RCC 7860 (cell line): ENCODE measurements around the gene ABL2.
"Not testable (repeated sequence)": the region's sequence is repeated elsewhere in the genome, so short reads cannot be mapped to it uniquely, and the experiment has no call there.

Experiments used
- DNase-seq: peaks from one replicate; pipeline ENCODE4 v3.0.0-alpha.2; 2015; ENCODE audit warnings: low spot score
- FAIRE-seq: peaks from 2 replicates; lab custom pipeline; 2012; peaks lifted over from hg19 to GRCh38; lab: Jason Lieb, UNC

Gene ABL2

GRCh38 chr1:179221121-179221520, 8.4 kb downstream of the ABL2 start:
- not testable (repeated sequence) for FAIRE-seq

DNA sequence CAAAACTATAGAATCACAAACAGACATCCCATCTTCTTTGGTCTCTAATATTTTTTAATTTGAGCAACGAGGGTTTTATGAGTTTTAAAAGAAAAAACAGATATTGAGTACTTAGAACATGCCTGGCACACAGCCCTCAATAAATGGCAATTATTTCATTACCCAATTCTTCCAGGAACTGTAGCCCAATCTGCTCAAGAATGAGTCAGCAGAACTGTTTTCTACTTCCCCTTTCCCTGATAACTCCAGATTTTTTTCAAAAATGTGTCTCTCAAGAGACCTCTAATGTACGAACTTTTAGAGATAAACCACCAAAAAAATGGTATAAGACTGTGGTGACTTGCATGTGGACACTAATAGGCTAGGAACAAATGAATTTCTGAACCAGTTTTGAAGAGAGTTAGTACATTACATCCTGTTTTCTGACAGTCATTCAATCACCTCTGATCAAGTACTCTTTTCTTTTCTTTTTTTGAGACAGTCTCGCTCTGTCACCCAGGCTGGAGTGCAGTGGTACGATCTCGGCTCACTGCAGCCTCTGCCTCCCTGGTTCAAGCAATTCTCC, 11.5 kb downstream of the ABL2 start:
- DNase-seq (no peak), FAIRE-seq (no peak)

More at GRCh38 chr1:179221121-179221520, 8.4 kb downstream of the ABL2 start:
- not testable (repeated sequence) for DNase-seq

DNA sequence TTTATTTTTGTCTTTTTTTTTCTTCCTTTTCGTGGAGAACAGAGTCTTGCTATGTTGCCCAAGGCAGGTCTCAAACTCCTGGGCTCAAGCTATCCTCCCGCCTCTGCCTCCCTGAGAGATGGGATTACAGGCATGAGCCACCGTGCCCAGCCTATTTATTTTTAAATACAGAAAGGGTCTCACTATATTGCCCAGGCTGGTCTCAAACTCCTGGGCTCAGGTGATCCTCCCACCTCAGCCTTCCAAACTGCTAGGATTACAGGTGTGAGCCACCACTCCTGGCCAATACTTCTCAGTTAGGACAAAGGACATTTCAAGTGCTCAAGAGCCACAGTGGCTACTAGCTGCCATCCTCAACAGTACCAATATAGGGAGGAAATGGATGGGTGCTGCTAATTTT, 16.2 kb downstream of the ABL2 start:
- not testable (repeated sequence) for DNase-seq, FAIRE-seq

DNA sequence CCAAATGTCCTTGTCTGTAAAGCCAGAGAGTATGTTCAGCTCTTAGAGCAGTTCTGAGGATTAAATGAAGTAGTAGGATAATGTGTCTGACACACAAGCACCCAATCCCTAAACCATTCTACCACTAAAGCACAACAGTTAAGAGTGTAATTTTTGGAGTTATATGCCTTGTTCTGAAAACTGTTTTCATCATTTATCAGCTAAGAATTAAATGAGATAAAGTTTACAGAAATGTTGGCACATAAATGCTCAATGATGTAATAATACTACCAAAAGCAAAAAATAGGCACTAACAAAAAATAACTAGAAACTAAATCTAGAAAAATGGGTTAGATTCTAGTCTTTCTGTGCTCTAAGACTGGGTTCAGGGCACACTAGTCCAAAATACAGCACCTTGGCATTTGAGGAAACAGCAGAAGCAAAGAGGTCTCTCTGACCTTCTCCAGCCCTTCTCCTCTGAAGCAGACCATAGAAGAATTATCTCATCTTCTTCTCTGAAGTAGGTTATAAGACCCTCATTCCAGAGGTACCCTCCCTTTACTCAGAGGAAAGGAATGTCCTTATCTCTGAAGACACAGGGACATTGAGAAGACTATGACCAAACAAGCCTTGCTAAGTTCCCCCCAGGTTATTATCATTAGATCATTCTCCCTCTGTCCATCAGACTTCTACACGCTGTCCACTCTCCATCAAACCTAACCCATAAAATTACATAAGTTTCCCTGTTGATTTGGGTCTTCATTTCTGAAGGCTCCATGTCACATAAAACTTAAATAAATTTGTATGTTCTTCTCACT, 20.6 kb downstream of the ABL2 start:
- FAIRE-seq (no peak), DNase-seq (peak; percentile 31)

DNA sequence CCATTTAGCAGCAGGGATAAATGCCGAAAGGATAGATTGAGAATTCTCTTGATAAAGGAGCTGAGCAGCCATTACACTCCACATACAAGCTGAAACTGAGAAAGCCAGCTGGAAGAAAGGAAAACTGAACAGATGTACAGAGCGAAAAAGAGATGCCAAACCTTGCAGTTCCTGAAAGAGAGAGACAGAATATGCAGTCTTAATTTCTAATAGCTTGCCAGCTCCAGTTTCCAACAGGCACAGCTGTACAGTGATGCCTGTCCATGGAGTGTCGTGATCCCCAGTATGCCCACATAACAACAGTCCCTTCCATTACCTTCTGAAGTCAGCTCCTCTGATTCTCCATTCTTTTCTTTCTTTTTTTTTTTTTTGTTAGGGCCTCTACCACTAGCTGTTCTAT, 22.7 kb downstream of the ABL2 start:
- FAIRE-seq, result no peak
- DNase-seq, result no peak

DNA sequence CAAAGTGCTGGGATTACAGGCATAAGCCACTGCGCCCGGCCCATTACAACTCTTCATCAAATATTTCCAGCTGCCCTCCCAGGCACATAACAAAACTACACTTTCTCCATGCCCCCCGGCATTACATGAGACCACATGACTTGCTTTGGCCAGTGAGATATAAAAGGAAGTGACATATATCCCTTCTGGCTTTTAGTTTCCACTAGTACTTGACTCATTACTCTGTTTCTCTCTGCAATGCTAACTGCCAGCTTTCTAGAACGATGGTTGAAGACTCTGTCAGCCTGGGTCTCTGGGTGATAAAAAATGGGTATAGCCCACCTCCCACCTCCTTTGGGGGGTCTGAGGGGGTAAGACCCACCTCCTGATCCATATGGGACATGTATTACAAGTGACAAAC, 24.2 kb downstream of the ABL2 start:
- FAIRE-seq (no peak), DNase-seq (no peak)

DNA sequence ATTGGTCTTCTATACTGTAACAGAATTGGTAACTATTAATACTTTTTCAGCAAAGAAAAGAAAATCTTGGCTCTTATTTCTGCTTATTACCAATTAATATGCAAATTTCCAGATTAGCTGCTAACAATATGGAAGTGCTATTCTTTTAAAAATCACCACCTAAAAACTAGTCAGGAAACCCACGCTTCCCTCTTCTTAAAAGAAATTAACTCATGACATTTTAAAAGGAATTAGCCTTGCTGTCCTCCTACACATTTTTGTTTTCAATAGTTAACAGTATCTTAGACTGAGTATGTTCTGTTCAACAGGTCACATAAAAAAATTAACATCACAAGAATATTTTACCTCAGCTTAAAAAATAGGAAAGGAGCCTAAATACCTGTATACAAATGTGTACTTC, 27.3 kb downstream of the ABL2 start:
- FAIRE-seq (no peak), DNase-seq (no peak)

DNA sequence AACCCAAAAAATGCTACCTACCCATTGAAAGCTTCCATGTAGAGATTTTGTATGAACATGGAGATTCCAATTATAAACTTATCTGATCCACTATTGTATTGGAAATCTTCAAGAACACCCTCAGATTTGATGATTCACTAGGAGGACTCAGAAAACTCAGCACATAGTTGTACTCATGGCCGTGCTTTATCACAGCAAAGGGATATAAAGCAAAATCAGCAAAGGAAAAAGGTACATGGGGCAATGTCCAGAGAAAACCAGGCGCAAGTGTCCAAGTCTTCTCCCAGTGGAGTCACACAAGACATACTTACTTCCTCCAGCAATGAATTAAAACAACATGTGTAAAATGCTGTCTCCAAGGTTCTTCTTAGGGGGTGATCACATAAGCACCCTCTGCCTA, 28.9 kb downstream of the ABL2 start:
- FAIRE-seq, result no peak
- no peak for DNase-seq

DNA sequence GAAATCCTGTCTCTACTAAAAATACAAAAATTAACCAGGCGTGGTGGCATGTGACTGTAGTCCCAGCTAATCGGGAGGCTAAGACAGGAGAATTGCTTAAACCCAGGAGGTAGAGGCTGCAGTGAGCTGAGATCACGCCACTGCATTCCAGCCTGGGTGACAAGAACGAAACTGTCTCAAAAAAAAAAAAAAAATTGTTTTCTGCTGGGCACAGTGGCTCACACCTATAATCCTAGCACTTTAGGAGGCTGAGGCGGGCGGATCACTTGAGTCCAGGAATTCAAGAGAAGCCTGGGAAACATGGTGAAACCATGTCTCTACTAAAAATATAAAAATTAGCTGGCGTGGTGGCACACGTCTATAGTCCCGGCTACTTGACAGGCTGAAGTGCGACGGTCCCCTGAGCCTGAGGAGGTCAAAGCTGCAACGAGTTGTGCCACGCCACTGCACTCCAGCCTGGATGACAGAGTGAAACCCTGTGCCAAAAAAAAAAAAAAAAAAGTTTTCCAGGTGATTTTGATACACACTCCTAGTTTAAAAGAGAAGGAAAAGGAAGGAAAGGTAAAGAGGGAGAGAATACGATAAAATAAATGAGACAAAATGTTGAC, 31.7 kb downstream of the ABL2 start:
- FAIRE-seq (no peak), DNase-seq (no peak)

DNA sequence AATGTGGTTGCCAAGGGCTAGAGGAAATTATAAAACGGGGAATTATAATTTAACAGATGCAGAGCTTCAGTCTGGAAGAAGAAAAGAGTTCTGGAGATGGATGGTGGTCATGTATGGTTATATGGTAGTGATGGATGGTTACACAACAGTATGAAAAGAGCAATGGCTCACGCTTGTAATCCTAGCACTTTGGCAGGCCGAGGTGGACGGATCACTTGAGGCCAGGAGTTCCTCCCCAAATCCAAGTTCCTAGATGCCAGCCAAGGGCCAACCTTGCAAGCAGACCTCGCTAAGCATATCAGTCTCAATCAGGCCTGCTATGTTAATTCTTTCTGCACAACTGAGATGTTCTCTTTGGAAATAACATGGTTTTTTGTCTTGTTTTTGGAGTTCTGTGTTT, 33.6 kb downstream of the ABL2 start:
- DNase-seq, FAIRE-seq: not testable (repeated sequence)

- FAIRE-seq (no peak), DNase-seq (no peak)
Observed at GRCh38 chr1:179195376-179195775, 34.1 kb downstream of the ABL2 start.

DNA sequence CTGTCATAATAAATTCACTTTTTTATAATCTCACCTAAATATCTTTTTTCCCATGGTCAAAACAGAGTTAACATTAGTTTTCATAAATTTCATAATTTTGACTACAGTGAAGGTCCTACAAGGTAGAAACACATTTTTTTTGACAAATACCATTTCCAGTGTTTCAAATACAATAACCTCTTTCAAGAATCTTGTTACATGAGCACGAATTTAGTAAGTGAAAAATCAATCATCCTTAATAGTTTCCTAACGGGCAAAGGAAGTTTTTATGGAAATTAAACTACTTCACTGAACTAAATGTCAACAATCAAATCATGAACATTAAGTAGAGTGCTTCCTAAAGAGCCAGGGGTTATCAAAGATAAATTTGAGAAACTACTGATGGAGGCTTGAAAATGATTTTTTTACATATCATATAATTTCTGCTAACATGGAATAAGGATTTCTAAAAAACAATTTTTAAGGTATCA, 35.4 kb downstream of the ABL2 start:
- FAIRE-seq (no peak), DNase-seq (no peak)

GRCh38 chr1:179190861-179191260, 38.6 kb downstream of the ABL2 start:
- FAIRE-seq (no peak), DNase-seq (no peak)

DNA sequence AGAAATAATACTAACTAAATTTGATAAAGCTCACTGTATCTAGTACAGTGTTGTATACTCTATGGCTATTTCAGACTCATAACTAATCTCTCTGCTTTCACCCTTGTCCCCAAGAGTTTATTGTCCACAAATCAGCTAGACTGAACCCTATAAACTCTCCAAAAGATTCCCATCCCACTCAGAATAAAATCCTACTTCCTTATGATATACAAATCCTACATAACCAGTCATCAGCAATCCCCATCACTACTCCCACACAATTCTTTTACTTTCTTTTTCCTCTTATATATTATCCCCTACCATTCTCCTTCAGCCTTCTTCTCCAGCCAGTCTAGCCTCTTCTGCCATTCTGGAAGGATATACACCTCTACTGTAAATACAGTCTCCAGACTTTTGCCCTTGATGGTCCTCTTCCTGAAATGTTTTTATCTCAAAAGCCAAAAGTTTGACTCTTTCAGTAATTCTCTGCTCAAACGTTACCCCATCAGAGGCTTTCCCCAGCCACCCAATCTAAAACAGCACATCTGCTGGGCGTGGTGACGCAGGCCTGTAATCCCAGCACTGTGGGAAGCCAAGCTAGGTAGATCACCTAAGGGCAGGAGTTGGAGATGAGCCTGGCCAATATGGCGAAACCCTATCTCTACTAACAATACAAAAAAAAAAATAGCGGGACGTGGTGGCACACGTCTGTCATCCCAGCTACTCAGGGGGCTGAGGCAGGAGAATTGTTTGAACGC, 41.6 kb downstream of the ABL2 start:
- FAIRE-seq (no peak), DNase-seq (no peak)

DNA sequence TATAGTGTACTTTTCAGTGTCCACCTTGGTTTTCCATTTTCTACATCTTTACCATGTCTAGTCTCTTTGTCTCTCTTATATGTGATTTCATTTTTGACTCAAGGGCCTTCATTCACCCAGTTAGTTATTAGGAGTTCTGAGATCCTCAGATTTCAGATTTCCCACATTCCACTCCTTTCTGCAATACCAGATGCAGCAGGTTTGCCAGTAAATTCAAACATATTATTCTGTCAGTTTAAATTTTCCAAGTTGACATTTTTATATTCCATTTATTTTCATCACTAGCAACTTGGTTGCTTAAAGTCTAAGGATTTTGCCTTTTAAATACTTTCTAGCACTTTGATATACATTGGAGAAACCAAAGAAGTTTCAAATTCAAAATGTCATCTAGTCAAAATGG, 42.4 kb downstream of the ABL2 start:
- no peak for FAIRE-seq

DNA sequence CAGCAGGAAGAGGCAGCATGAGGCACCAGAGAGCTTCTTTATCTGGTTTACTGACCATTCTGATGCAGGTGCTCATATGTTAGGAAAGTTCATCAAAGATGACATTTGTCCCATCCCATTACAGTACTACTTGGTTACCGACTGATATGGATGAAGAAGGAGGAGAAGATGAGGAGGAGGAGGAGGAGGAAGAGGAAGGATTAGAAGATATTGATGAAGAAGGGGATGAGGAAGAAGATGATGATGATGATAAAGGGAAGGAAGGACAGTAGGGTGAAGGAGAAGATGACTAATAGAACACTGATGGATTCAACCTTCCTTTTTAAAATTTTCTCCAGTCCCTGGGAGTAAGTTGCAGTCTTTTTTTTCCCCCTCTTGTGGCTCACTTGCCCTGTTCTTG, 45.1 kb downstream of the ABL2 start:
- DNase-seq (no peak), FAIRE-seq (no peak)

More for the DNA sequence above, 42.4 kb downstream of the ABL2 start:
- no peak for DNase-seq

- DNase-seq (no peak), FAIRE-seq (no peak)
Observed at GRCh38 chr1:179183857-179184256, 45.6 kb downstream of the ABL2 start.

- DNase-seq, result no peak
Observed at GRCh38 chr1:179178950-179179349, 50.5 kb downstream of the ABL2 start.

DNA sequence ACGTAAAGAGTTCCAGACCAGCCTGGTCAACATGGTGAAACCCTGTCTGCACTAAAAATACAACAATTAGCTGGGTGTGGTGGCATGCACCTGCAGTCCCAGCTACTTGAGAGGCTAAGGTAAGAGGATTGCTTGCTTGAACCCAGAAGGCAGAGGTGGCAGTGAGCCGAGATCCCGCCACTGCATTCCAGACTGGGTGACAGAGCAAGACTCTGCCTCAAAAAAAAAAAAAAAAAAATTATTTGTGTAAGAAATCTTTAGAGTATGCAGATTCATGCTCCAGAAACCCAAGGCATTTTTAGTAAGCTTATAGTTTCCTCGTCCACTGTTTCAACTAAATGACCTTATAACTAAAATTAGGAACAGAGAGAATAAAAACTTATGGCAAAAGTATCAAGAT, 51.3 kb downstream of the ABL2 start:
- no peak for DNase-seq
- no peak for FAIRE-seq

More at GRCh38 chr1:179178950-179179349, 50.5 kb downstream of the ABL2 start:
- no peak for FAIRE-seq

GRCh38 chr1:179177615-179178014, 51.9 kb downstream of the ABL2 start:
- no peak for FAIRE-seq

GRCh38 chr1:179177182-179177581, 52.3 kb downstream of the ABL2 start:
- DNase-seq (no peak), FAIRE-seq (no peak)

More at GRCh38 chr1:179177615-179178014, 51.9 kb downstream of the ABL2 start:
- DNase-seq, result no peak
